BLaER1 treated with 17β-estradiol and CSF1 and Interleukin-3, amounts not matched to agents 10 nM and 100 nM (cell line): Measurements from ENCODE around the gene EHD4.

Experiments
- H3K27ac ChIP-seq, 11 experiments: shearing (Covaris generic); formaldehyde crosslinking; 2 replicates each; pipeline ENCODE4 v1.8.1; 2022
- H3K27me3 ChIP-seq, 11 experiments: shearing (Covaris generic); formaldehyde crosslinking; 2 replicates each; pipeline ENCODE4 v1.8.1; 2022
- H3K36me3 ChIP-seq, 11 experiments: shearing (Covaris generic); formaldehyde crosslinking; 2 replicates each; pipeline ENCODE4 v1.8.1; 2022
- H3K4me1 ChIP-seq, 10 experiments: shearing (Covaris generic); formaldehyde crosslinking; 2 replicates each; pipeline ENCODE4 v1.8.1; 2022
- H3K4me2 ChIP-seq, 11 experiments: shearing (Covaris generic); formaldehyde crosslinking; 2 replicates each; pipeline ENCODE4 v1.8.1; 2022
- H3K4me3 ChIP-seq, 10 experiments: shearing (Covaris generic); formaldehyde crosslinking; 2 replicates each; pipeline ENCODE4 v1.8.1; 2022
- H3K9ac ChIP-seq, 11 experiments: shearing (Covaris generic); formaldehyde crosslinking; 2 replicates each; pipeline ENCODE4 v1.8.1; 2022
- H3K9me3 ChIP-seq, 11 experiments: shearing (Covaris generic); formaldehyde crosslinking; replicated peaks in 1 of 11; 2 replicates each; pipeline ENCODE4 v1.8.1; 2022
- H4K20me1 ChIP-seq, 11 experiments: shearing (Covaris generic); formaldehyde crosslinking; 2 replicates each; pipeline ENCODE4 v1.8.1; 2022
- Cebpa-rat ChIP-seq, 11 experiments: shearing (Covaris generic); IDR thresholded peaks; 2 replicates each; pipeline ENCODE4 v1.8.1; 2022

EHD4 gene

DNA sequence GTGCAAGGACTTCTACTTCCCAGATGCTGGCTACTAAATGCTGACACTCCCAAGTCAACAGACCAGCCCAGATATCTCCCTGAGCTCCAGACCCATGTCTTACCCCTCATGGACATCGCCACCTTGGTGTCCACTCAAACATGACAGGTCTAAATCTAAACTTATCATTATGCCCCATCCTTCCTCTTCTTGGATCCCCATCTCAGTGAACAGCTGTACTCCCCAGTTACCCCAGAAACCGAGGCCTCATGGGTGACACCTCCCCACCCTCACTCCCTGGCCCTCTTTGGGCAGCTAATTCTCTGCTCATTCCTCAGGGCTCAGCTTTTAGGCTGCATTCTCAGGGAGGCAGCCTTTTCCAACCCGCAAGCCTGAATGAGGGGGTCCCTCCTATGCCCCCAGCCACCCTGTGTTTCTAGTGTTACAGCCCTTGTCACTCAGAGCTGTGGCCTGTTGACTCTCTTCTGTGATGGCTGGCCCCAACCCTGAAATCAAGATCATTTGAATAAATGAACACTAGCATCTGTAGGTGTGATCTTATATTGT, 5.4 kb downstream of the EHD4 start:
- peak overlapping the region; percentile 77 to 99 (median 94) for H3K4me2 ChIP-seq

DNA sequence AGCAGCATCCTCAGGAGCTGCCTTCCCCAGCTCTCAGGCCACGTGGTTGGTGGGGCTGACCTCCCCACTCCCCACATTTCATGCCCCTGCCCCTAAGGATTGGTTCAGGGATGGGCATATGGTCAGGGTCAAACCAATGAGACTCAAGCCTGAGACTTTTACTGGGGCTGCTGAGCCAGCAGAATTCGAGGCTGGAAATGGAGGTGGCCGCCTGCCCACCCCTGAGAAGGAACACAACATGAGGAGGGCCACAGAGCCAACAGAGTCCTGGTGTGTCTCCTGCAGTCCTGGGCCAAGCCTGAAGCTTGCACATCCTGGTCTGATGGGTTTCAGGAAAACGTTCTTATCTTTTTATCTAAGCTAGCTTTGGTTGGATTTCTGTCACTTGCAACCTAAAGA, 5.9 kb downstream of the EHD4 start:
- Histone ChIP-seq H4K20me1 (peaks cover 0 to 14% (median 0%) of the 10 kb centered on the region in 11 experiments; a peak in 6 of 22 replicates), H3K4me2 (peak overlapping the region; percentile 77 to 99 (median 94)), H3K27ac (peak overlapping the region; percentile 73 to 97 (median 90)), H3K4me1 (peaks cover 61 to 76% (median 66%) of the 10 kb centered on the region in 10 experiments), H3K9ac (peak overlapping the region; percentile 58 to 83 (median 76); a peak in 20 of 22 replicates), H3K36me3 (peaks cover 0 to 11% (median 5%) of the 10 kb centered on the region in 11 experiments; a peak in 7 of 22 replicates), H3K9me3 (peaks cover 0 to 20% (median 10%) of the 10 kb centered on the region in 11 experiments; a peak in 18 of 22 replicates), H3K27me3 (no peaks in the 10 kb centered on the region), H3K4me3 (peak overlapping the region in 8 of 10 experiments; percentile 15 to 58 (median 42); a peak in 13 of 20 replicates)
- no peak for TF ChIP-seq Cebpa-rat (IDR thresholded peaks at IDR 0.05)

More for the DNA sequence above, 5.4 kb downstream of the EHD4 start:
- no peaks in the 10 kb centered on the region for H3K27me3 ChIP-seq
- H3K9me3 ChIP-seq = peaks cover 0 to 15% (median 8%) of the 10 kb centered on the region in 11 experiments; a peak in 18 of 22 replicates
- H3K4me3 ChIP-seq = peak overlapping the region in 9 of 10 experiments; percentile 15 to 58 (median 42); a peak in 18 of 20 replicates
- H3K4me1 ChIP-seq = peaks cover 65 to 76% (median 68%) of the 10 kb centered on the region in 10 experiments
- TF ChIP-seq Cebpa-rat (IDR thresholded peaks at IDR 0.05) = no peak
- H3K36me3 ChIP-seq = peaks cover 0 to 10% (median 5%) of the 10 kb centered on the region in 11 experiments; a peak in 7 of 22 replicates
- peaks cover 0 to 8% (median 0%) of the 10 kb centered on the region in 11 experiments; a peak in 7 of 22 replicates for H4K20me1 ChIP-seq
- peak overlapping the region; percentile 73 to 97 (median 90) for H3K27ac ChIP-seq
- H3K9ac ChIP-seq = peak overlapping the region; percentile 58 to 83 (median 76); a peak in 21 of 22 replicates

DNA sequence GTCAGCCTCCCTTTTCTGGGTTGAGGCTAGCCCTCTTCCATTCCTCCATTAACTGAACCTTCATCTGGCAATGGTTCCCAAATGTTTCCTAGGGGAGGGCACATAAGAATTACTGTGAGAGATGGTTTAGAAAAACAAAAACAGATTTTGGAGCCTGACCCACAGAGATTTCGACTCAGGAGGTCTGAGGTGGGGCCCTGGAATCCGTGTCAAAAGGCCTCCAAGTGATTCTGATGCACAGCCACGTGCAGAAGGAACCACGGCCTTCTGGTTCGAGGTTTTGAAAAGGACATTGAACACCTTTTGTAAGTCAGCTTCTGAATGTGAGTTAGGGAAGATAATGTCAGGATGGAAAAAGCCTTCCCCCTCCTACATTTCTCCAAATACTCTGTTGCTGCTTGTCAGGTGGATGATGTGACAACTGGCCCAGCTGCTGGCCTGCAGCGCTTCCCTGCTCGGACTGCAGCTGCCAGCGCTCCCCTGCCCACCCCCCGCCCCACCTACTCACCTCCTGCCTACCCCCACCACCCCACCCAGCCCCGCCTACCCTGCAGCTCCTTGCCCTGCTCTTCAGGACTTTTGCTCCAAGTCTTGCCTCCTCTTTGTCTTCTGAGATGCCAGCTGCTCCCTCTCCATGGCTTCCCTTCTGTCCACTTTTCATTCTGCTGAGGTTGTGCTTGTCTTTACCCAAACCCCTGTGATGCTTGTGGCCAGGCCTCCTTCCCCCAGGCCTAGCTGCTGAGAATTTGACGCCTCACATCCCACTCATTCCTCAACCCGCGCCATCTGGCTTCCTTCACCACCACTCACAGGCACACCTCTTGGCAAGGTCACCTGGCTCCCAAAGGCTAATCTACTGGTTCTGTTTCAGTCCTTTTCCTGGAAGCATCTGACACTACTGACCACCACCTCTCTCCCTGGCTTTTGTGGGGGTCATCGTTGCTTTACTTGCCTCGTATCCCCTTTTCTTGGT, 6.6 kb downstream of the EHD4 start:
- Histone ChIP-seq H3K4me1 (peaks cover 54 to 71% (median 59%) of the 10 kb centered on the region in 10 experiments), H3K4me3 (peak overlapping the region in 5 of 10 experiments; percentile 15 to 58 (median 46); a peak in 8 of 20 replicates), H3K36me3 (peaks cover 0 to 15% (median 5%) of the 10 kb centered on the region in 11 experiments; a peak in 7 of 22 replicates), H3K4me2 (peak overlapping the region; percentile 77 to 99 (median 94)), H3K27me3 (no peaks in the 10 kb centered on the region), H3K9ac (peak overlapping the region in 9 of 11 experiments; percentile 70 to 83 (median 76); a peak in 17 of 22 replicates), H3K27ac (peak overlapping the region; percentile 73 to 97 (median 90)), H4K20me1 (peaks cover 0 to 13% (median 0%) of the 10 kb centered on the region in 11 experiments; a peak in 5 of 22 replicates), H3K9me3 (peaks cover 0 to 20% (median 10%) of the 10 kb centered on the region in 11 experiments; a peak in 18 of 22 replicates)
- TF ChIP-seq Cebpa-rat (IDR thresholded peaks at IDR 0.05) = no peak

DNA sequence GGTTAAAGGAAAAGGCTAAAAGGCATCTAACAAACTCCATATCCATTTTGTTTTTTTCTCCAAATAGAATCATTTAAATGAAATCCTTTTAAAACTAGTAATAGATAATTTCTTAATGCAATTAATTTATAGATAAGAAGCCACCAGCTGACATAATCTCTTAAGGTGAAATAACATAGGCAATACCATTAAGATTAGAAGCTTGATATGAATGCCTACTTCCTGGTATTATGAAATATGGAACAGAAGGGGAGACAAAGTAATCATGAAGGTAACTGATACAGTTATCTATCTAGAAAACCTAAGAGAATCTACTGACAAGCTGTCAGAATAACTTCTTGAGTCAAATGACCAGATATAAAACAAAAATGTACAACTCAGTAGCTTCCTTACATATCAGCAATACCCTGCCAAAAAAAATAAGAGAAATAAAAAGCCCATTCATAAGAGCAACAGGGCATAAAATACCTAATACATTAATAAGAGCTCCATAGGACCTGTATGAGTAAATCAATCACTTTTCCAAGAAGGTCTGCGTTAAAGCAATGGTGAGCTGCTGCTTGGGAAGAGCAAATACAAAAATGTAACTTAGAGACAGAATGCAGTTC, 10.7 kb downstream of the EHD4 start:
- H3K9ac ChIP-seq = no peak overlapping the region
- no peak overlapping the region for H3K4me3 ChIP-seq
- peaks cover 32 to 51% (median 35%) of the 10 kb centered on the region in 10 experiments for H3K4me1 ChIP-seq
- no peak overlapping the region for H3K27ac ChIP-seq
- H3K4me2 ChIP-seq = no peak overlapping the region
- peaks cover 0 to 20% (median 10%) of the 10 kb centered on the region in 11 experiments; a peak in 18 of 22 replicates for H3K9me3 ChIP-seq
- no peaks in the 10 kb centered on the region for H3K27me3 ChIP-seq
- peaks cover 0 to 30% (median 5%) of the 10 kb centered on the region in 11 experiments; a peak in 10 of 22 replicates for H3K36me3 ChIP-seq
- H4K20me1 ChIP-seq = peaks cover 4 to 46% (median 16%) of the 10 kb centered on the region in 11 experiments; a peak in 15 of 22 replicates
- no peak for TF ChIP-seq Cebpa-rat (IDR thresholded peaks at IDR 0.05)

DNA sequence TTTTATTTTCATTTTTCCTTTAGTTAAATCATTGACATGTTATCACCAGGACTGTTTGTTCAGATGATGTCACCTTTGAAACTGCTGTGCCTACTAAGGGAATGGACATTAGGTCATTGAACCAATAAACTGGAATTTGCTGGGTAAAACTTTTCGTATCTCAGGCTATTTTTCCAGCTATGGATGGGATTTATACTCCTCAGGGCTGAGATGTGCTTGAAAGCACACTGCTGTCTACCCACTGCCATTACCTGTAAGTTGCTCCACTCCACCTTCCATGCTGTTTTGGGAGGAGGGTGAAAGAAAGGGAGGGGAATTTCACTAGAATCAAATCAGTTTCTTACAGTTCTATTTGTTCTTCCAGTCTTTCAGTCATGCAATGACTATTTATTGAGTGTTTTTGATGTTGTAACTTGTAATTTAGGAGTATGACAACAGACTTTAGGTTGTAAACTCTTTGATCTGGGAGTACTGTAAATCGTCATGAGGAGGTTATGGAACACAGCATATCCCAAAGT, 11.3 kb downstream of the EHD4 start:
- Histone ChIP-seq H3K36me3 (peaks cover 0 to 34% (median 5%) of the 10 kb centered on the region in 11 experiments; a peak in 10 of 22 replicates), H3K9ac (no peak overlapping the region), H3K4me2 (no peak overlapping the region), H3K9me3 (peaks cover 0 to 20% (median 10%) of the 10 kb centered on the region in 11 experiments; a peak in 18 of 22 replicates), H3K27ac (no peak overlapping the region), H3K27me3 (no peaks in the 10 kb centered on the region), H4K20me1 (peaks cover 4 to 52% (median 19%) of the 10 kb centered on the region in 11 experiments; a peak in 15 of 22 replicates), H3K4me1 (peaks cover 26 to 45% (median 30%) of the 10 kb centered on the region in 10 experiments), H3K4me3 (no peak overlapping the region)
- no peak for TF ChIP-seq Cebpa-rat (IDR thresholded peaks at IDR 0.05)

DNA sequence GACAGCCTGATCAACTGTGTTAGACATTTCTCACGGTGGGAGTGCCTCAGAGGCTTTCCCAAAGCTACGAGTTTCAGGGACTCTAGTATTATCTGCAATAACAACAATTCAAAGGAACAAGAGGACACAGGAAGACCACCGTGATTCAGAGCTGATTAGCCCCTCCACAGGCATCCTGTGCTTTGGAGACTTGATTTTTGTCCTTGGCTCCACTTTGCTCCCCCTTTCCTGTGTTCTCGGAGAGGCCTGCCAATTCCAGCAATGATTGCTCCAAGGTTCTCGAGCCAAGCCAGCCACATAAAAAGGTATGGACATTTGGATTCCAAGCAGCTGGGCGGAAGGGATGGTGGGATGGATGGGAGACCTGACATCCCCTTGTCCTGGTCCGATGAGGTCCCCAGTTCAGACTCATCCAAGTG, 14.3 kb downstream of the EHD4 start:
- Histone ChIP-seq H3K9ac (peak overlapping the region in 1 of 11 experiments; percentile 47; a peak in 1 of 22 replicates), H3K4me3 (no peak overlapping the region), H3K4me2 (peak overlapping the region; percentile 39 to 74 (median 57); a peak in 18 of 22 replicates), H3K9me3 (peaks cover 0 to 18% (median 10%) of the 10 kb centered on the region in 11 experiments; a peak in 18 of 22 replicates), H3K36me3 (peaks cover 7 to 65% (median 17%) of the 10 kb centered on the region in 11 experiments; a peak in 21 of 22 replicates), H3K4me1 (peaks cover 14 to 19% (median 17%) of the 10 kb centered on the region in 10 experiments), H3K27me3 (no peaks in the 10 kb centered on the region), H3K27ac (no peak overlapping the region), H4K20me1 (peaks cover 4 to 78% (median 41%) of the 10 kb centered on the region in 11 experiments; a peak in 15 of 22 replicates)
- no peak for TF ChIP-seq Cebpa-rat (IDR thresholded peaks at IDR 0.05)

DNA sequence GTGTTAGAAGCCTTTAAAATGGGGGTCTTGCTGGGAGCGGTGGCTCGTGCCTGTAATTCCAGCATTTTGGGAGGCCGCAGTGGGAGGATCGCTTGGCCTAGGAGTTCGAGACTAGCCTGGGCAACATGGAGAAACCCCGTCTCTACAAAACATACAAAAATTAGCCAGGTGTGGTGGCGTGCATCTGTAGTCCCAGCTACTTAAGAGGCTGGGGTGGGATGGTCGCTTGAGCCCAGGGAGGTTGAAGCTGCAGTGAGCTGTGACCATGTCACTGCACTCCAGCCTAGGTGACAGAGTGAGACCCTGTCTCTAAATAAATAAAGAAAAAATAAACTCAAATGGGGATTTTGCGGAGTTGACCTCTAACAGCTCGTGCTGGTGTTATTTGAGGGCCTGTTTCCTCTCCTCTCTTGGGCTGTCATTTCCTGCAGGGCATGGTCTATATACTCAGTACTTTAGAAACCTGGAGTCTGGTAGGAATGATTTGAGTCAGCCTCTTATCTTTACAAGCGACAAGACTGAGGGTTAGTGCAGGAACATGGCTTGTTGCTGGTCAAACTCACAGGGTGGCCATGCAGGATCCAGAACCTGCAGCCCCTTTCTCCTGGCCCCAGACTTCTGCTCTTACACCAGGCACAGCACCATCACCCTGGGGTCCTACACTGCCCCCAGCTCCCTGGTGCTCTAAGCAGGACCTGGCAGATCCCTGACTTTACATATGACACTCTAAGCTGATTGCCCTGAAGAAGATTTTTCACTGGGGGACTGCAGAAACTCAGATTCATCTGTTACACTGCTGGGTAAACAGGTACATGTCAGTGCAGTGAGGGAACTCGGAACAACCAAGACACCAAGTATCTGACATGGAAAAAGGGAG, 15.1 kb downstream of the EHD4 start:
- peaks cover 9 to 68% (median 21%) of the 10 kb centered on the region in 11 experiments; a peak in 21 of 22 replicates for H3K36me3 ChIP-seq
- H4K20me1 ChIP-seq = peaks cover 4 to 81% (median 41%) of the 10 kb centered on the region in 11 experiments; a peak in 15 of 22 replicates
- H3K4me1 ChIP-seq = peaks cover 16 to 25% (median 20%) of the 10 kb centered on the region in 10 experiments
- peak overlapping the region in 3 of 11 experiments; percentile 23 to 47 (median 41); a peak in 3 of 22 replicates for H3K9ac ChIP-seq
- H3K27me3 ChIP-seq = no peaks in the 10 kb centered on the region
- H3K4me2 ChIP-seq = peak overlapping the region; percentile 39 to 74 (median 57)
- no peak overlapping the region for H3K27ac ChIP-seq
- TF ChIP-seq Cebpa-rat (IDR thresholded peaks at IDR 0.05) = no peak
- peaks cover 0 to 11% (median 5%) of the 10 kb centered on the region in 11 experiments; a peak in 18 of 22 replicates for H3K9me3 ChIP-seq
- no peak overlapping the region for H3K4me3 ChIP-seq
